GM19023 (cell line): ENCODE data around the gene MBD4.

ENCODE experiments used
- ATAC-seq: cut with Tn5 transposase; IDR thresholded peaks from one replicate; pipeline ENCODE4 v1.9.1; 2021; ENCODE audit warnings: mild to moderate bottlenecking, moderate library complexity; ENCODE audit not compliant: unreplicated experiment

The MBD4 gene

GRCh38 chr3:129463716-129464115 is 24.0 kb upstream of the MBD4 start:
- ATAC-seq = no peak

- ATAC-seq = no peak
Observed at GRCh38 chr3:129463094-129463493, 23.3 kb upstream of the MBD4 start.

GRCh38 chr3:129462361-129462968 is 22.7 kb upstream of the MBD4 start:
- no peak for ATAC-seq

- no peak for ATAC-seq
Observed at GRCh38 chr3:129461461-129462146, 21.9 kb upstream of the MBD4 start.

- ATAC-seq = no peak
Observed at GRCh38 chr3:129461022-129461421, 21.3 kb upstream of the MBD4 start.

GRCh38 chr3:129460572-129460971 is 20.8 kb upstream of the MBD4 start:
- no peak for ATAC-seq

- ATAC-seq = no peak
Observed at GRCh38 chr3:129460155-129460554, 20.4 kb upstream of the MBD4 start.

- ATAC-seq = no peak
Observed at GRCh38 chr3:129453732-129454131, 14.0 kb upstream of the MBD4 start.

- ATAC-seq = no peak
Observed at GRCh38 chr3:129449279-129450115, 9.7 kb upstream of the MBD4 start.

GRCh38 chr3:129448186-129448895 is 8.6 kb upstream of the MBD4 start:
- ATAC-seq = no peak

- ATAC-seq = no peak
Observed at GRCh38 chr3:129446926-129447325, 7.2 kb upstream of the MBD4 start.

- ATAC-seq = no peak
Observed at GRCh38 chr3:129445471-129445870, 5.7 kb upstream of the MBD4 start.

- no peak for ATAC-seq
Observed at GRCh38 chr3:129442947-129443346, 3.2 kb upstream of the MBD4 start.

GRCh38 chr3:129442486-129442885 is 2.7 kb upstream of the MBD4 start:
- ATAC-seq = no peak

- ATAC-seq = no peak
Observed at GRCh38 chr3:129441782-129442181, 2.0 kb upstream of the MBD4 start.

GRCh38 chr3:129441215-129441614 is 1.5 kb upstream of the MBD4 start:
- ATAC-seq = no peak

- no peak for ATAC-seq
Observed at GRCh38 chr3:129440618-129441190, 956 bp upstream of the MBD4 start.

GRCh38 chr3:129439226-129439816 is 427 bp downstream of the MBD4 start:
- no peak for ATAC-seq

- ATAC-seq = no peak
Observed at GRCh38 chr3:129435367-129435766, 4.4 kb downstream of the MBD4 start.

- ATAC-seq = no peak
Observed at GRCh38 chr3:129434140-129434539, 5.6 kb downstream of the MBD4 start.

- no peak for ATAC-seq
Observed at GRCh38 chr3:129433565-129433964, 6.2 kb downstream of the MBD4 start.
